ENCODE results near the gene IGSF1. TPM values are rescaled to one million over a fixed set of nuclear protein-coding genes. Genes with fewer than 3 reads are reported as not detected.

Gene IGSF1
- total and polyA plus RNA-seq, 2 of the 13 experiments (the other 11 are each of a cell fraction or from before 2014, with no cell fraction given): 58.7 to 108 TPM

GRCh38 chrX:131288188-131288587 is 918 bp downstream of the IGSF1 start:
- H3K4me2 ChIP-seq (ENCODE audit: low read depth, low read length): peak overlapping the region; percentile 86
- no peaks in the 10 kb centered on the region for H3K79me2 ChIP-seq (ENCODE audit: insufficient read depth, low read length)
- no peaks in the 10 kb centered on the region for H3K9me3 ChIP-seq (ENCODE audit: low read length)
- H3K36me3 ChIP-seq (replicated peaks in 1 of 2; ENCODE audit: control insufficient read depth in 1 of 2, insufficient read depth in 2 of 2, low read length in 2 of 2): peaks cover 1 to 20% of the 10 kb centered on the region in 2 experiments; a peak in 2 of 5 replicates
- ChIA-PET POLR2A (interaction anchor here (1.0 to 1.6 kb wide), 2 partner anchors 16 to 25 kb away, joined by 4 to 5 read pairs; no protein-coding TSS in a partner anchor), CTCF (ENCODE audit: low intra/inter-chr PET ratio, low total read pairs) (no interaction called here)
- in situ Hi-C loops (cut with HindIII; ENCODE audit: extremely low pct_ligation_motif_present, low pct_unique_long_range_greater_than_20kb) (no loop called here), intact Hi-C loops (cut with micrococcal nuclease; ENCODE audit: unreplicated experiment) (no loop called here)
- H2AFZ ChIP-seq (ENCODE audit: low read length): no peak overlapping the region
- H3K27me3 ChIP-seq (ENCODE audit: control insufficient read depth in 1 of 2, insufficient read depth in 2 of 2, low read length in 2 of 2): no peaks in the 10 kb centered on the region
- peak overlapping the region; percentile 87 for H3K27ac ChIP-seq (ENCODE audit: extremely low read length, insufficient read depth, low read length)
- no TSS peak for BruUV-seq (replicated peaks)
- H3K4me3 ChIP-seq (replicated peaks in 1 of 3; ENCODE audit: insufficient read depth in 1 of 3, low read depth in 2 of 3, low read length in 3 of 3): peak overlapping the region; percentile 68 to 73 (median 72)
- TF ChIP-seq MTA1 (CRISPR knock-in tag; IDR thresholded peaks at IDR 0.05; ENCODE audit: borderline replicate concordance) (no peak), ZNF326 (CRISPR knock-in tag; IDR thresholded peaks at IDR 0.05; ENCODE audit: borderline replicate concordance) (no peak), ZFP36L2 (CRISPR knock-in tag; IDR thresholded peaks at IDR 0.05) (no peak), MED1 (CRISPR knock-in tag; IDR thresholded peaks at IDR 0.05) (no peak), ZNF496 (CRISPR knock-in tag; IDR thresholded peaks at IDR 0.05; ENCODE audit: insufficient replicate concordance) (no peak), PRDM15 (CRISPR knock-in tag; IDR thresholded peaks at IDR 0.05) (peak; percentile 61; the same call in 1 of the 2 replicates), MATR3 (CRISPR knock-in tag; IDR thresholded peaks at IDR 0.05) (no peak), HINFP (CRISPR knock-in tag; IDR thresholded peaks at IDR 0.05; ENCODE audit: low read depth) (no peak)
- H3K9ac ChIP-seq (ENCODE audit: insufficient read depth, low read depth, low read length): peak overlapping the region; percentile 71
- peaks cover 10% of the 10 kb centered on the region for H3K4me1 ChIP-seq (ENCODE audit: insufficient read depth, low read length)
- DNase-seq (ENCODE audit: low spot score): no peak
- H4K20me1 ChIP-seq (ENCODE audit: insufficient read depth, low read length): no peaks in the 10 kb centered on the region
- 0% methylated on average over 1 of the region's 1 CpG for WGBS (ENCODE audit: low lambda C conversion rate)
- peak; percentile 25 for ATAC-seq
- no peak for FAIRE-seq

All from HepG2 (cell line).